ENCODE results near the gene OR2AT4.
"Not testable (repeated sequence)": the region's sequence is repeated elsewhere in the genome, so short reads cannot be mapped to it uniquely, and the experiment has no call there.

Gene OR2AT4

DNA sequence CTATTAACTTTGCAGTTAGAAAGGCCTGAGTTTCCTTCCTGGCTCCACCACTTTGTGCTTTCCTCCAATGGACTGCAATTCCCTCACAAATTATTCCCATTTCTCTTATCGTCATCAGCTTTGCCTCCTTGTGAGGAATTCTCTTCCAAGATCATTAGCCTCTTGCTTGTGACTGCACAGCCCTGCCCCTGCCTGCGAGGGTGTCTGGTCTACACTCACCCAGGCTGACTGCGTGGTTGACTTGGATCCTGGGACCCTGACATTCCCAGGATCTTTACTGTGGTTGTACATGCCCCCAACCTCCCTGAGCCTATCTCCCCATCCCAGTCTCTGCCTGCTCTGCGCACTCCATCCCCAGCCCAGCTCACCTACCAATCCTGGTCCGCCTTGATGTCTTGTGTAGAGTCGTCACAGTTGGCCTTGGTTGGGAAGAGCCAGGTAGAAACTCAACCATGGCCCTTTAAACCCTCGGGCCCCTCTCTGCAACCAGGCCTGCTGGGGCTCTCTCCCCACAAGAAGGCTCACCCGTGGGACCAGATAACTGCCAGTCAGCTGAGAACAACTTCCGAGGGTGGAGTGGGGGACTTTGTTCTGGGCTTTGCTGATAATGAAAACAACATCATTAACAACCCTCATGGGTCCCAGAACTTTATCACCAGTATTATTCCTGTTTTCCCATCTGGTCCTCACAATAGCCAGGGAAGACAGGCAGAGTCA is at the start of gene OR2AT4:
Gene OR2AT4 (minus strand): TSS at position 421 of the 717 bp plus-strand sequence.
- DNase-seq, result no peak

DNA sequence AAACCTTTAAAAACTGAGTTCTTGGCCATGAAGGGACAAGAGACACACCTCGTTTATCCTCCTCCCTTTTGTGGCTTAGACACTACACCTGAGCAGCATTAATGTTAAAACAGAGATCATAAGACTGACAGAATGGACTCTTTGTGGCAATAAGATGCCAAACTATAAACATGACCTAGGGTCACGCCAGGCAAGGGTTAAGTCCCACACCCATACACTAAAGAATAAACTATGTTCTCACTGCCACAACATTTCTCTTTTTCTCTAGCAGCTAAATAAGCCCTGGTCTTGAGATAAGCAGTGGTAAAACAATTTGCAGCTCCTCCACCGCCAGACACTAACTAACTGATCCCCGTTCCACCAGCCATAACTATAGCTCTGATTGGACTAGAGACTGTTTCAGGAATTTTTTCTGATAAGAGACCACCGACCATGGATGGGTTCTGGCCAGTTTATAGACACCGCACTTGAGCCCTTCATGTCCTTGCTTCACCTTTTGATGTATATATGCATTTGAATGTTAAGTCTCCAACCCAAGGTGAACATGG is 49.4 kb upstream of the OR2AT4 start:
- no peak for DNase-seq

DNA sequence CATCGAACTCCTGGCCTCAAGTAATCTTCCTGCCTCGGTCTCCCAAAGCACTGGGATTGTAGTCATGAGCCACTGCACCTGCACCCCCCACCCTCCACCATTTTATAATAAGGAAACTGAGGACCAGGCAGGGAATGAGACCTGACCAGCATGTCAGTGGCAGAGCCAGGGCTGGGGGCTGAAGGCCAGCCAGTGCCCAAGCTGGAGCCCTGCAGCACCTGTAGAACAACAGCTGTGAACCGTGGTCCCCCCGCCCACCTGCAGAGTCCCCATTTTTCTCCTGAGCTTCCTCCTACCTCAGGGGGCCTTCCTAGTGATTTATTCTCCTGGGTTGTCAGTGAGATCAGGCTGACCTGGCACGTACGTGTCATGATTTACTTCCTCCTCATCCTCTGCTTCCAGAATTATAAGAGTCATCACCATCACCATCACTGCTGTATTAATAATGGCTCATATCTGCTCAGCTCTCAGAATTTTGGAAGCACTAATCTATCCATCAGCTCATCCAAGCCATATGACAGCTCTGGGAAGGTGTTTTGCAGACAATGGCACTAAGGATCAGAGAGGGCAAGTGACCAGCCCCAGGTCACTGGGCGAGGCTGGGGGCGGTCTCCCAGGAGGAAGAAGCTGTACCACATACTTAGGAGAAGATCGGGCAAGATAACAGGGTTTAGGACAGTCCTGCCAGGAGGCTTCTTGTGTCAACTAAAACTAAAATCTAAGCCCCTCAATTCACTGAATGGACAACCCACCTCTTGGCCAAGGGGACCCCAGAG is 48.7 kb upstream of the OR2AT4 start:
- DNase-seq, result no peak

DNA sequence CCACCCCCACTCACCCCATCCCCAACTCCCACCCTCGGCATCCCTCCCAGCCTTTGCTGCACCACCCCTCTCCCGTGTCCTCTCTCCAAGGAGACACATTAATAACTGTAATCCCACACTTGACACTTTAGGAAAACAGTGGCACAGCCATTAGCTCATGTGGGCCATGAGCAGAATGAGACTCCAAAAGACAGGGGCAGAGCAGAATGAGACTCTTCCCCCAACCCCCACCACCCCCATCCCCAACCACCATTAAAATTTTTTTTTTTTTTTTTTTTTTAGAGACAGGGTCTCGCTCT is 48.0 kb upstream of the OR2AT4 start:
- DNase-seq, result no peak

DNA sequence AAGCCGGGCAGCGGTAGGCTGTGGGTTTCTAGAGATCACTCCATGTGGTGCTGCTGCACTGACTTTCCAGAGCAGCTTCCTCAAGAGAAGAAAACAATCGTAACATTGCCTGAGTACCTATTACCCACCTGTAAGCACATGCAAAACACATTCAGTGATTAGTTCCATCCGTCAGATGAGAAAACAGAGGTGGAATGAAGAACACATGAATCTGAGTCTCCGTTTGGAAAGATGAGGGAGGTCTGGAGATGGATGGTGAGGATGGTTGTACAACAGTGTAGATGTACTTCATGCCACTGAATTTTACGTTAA is 46.7 kb upstream of the OR2AT4 start:
- no peak for DNase-seq

DNA sequence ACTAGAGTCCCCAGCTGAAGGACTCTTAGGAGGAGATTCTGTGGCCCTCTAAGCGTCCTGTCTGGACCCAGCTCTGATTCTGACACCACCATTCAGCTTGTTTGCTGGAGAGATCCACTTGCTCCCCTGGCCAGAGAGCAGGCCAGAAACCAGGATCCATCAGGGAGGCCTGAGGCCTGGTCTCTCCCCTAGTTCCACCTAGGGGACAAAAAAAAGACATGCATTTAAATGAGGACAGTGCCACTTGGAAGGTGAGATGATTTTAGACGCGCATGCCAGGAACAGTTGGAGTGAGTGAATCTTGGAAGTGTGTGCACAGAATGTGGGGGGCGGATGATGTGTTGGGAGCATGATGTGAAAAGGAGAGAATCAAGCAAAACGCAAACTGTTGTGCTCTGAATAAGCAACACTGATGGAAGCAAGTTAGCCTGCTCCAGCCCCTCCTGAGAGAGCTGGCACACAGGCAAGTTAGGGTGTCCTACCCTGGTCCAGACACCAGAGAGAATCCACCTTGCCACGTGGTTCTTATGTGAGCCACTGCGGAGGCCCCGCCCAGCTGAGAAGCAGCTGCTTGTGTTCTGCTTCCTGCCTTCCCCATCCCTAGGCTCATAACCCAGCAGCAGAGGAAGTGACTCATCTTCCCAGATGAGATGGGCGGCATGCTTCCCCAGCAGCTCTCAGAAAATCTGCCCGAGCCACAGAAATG is 46.2 kb upstream of the OR2AT4 start:
- DNase-seq, result peak; percentile 100

DNA sequence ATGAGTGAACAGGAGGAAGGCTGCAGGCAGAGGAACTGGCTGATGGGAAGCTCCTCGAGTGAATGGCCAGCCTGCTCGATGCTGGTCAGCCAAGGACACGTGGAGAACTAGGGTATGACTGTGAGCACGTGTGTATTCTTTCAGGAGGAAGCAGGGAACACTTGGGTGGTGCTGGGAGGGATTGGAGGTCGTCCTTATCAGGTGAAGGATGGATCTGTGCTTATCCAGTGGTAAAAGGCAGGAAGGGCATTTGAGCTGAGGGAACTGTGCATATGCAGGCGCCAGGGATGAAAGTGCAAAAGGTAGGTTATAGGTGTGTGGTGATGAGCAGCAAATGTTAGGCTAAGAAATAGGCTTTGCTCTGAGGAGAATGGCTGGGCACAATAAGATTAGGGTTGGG is 44.5 kb upstream of the OR2AT4 start:
- no peak for DNase-seq

DNA sequence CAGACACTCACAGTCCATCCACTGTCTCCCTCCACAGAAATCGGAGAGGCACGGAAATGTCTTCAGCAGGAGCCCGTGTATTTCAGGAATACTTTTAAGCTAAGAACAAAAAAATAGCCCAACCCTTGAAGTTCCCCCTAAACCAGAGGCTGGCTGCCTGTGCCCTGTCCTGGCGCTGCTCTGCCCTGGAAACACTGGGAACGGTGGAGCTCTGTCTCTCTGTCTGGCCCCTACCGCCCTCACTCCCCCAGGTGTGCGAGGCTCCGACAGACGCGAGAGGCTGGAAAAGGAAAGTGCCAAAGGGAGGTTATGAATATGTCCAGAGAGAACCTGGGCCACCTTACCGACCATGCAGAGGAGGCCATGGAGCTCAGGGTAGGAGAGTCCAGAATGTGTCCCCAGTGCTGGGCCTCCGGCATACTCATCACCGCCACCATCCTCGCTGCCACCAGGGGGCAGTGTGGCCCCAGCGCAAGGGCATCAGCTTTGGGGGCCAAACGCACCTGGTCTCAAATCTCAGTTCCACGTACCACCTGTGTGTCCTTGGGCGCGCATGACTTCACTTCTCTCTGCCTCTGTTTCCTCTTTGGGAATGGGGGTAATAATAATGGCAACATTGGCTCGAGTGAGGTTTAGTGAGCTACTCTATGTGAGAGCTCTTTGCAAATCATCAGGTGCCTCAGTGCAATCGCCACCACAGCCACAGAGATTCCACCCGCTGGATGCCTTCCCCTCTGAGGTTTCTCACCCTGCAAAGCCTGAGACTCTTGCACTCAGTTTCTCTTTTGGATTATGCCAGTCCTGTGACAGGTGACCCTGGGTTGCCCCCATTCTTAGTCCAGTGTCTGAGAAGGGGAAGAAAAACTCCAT is 43.8 kb upstream of the OR2AT4 start:
- peak; percentile 88 for DNase-seq

DNA sequence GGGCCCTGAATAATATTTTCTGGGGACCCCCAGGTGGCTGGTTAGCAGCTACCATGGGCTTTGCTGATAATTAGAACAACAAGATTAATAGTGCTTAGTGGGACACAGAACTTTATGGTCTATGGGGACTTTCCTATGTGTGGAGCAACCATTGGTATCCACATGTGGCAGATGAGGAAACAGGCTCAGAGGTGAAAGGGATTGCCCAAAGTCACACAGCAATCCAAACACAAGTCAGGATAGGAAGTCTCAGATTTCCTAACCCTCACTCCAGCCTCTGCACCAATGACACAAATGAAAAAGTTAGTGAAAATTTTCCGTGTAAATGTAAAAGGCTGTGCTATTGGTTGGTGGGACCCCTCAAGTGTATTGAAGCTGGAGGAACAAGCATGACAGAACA is 39.0 kb upstream of the OR2AT4 start:
- no peak for DNase-seq

DNA sequence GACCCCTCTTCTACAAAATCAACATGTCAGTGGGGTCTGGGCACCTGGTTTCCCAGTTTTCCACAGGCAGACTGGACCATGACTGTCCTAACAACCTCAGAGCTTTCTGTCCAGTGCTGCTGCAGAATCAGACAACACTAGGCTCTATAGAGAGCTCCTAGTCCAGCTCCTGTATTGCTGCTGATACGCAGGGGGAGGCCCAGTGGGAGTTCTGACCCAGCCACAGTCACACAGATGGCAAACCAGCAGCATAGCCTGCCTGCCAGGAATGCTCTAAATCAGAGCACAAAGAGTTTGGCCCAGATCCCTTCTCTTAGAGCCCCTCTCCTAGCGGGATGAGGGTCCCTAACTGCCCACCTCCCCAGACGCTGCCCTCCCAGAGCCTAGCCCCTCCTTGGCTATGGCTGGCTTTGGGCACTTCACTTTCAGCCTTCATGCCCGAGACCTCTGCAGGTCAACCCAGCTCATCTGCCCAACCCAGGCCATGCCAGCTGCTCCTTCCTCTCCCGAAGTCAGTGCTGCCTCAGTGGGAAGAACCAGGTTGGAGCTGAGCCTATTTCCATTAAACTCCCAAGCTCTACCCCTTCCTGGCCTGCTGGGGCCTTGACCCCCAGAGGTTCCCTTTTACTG is 38.5 kb upstream of the OR2AT4 start:
- no peak for DNase-seq

DNA sequence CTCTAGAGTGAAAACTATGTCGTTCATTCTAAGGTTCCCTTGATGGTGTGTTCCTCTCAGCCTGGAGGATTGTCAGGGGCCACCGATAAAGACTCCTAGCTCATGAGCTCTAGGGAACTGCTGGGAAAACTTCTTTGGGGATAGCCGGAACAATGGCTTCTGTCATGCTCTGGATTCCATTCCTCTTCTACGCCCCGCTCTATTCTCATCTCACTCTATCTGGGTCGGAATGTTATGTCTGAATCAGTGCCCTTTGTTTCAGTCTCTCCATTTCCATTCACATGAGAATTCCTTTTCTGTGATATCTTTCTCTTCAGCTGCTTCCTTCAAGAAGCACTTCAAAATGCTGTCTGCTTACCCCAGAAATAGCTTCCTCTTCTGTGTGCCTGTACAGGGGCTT is 37.3 kb upstream of the OR2AT4 start:
- DNase-seq, result no peak

DNA sequence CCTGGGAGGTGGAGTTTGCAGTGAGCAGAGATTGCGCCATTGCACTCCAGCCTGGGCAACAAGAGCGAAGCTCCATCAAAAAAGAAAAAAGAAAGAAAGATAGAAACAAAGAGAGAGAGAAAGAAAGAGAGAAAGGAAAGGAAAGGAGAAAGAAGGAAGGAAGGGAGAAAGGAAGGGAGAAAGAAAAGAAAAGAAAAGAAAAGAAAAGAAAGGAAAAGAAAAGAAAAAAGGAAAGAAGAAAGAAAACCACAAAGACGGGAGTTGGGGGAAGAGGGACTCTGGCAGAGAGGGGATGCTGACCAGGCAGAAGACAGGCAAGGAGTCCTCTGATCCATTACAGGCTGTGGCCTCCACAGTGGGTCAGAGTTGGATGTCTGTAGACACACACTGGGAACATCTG is 35.4 kb upstream of the OR2AT4 start:
- DNase-seq, result no peak

DNA sequence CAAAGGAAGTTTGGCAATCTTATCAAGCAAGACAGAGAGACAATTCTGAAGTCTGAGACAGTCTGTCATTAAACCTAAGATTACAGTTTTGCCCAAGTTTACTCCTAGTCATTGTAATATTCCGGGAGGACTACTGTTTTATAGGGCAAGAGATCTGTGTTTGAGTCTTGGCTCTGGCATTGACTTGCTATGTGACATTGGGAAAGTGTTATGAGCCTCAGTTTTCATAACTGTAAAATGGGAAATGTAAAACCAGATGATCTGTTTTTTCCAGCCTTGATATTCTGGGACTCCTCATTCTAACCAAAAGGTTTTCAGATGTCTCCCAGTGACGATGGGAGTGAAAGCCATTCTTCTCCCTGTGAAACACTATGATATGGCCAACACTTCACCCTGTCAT is 29.9 kb upstream of the OR2AT4 start:
- DNase-seq, result no peak

DNA sequence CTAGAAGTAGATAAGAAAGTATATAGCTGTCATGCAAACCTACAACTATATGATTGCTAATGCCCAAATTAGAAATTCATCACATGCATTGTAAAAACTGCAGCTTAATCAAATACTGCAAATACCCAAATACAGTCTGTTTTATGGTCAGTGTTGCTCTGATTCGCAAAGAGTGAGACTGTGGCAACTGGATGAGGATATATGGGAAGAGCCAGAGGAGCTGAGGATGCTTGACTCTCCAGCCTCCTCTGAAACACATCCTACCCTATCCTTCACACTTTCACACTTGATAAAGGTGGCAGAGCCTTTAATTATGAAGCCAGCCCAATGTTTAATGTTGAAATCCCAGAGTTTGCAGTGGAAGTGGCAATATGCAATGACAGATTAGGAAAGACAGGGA is 21.9 kb upstream of the OR2AT4 start:
- no peak for DNase-seq

DNA sequence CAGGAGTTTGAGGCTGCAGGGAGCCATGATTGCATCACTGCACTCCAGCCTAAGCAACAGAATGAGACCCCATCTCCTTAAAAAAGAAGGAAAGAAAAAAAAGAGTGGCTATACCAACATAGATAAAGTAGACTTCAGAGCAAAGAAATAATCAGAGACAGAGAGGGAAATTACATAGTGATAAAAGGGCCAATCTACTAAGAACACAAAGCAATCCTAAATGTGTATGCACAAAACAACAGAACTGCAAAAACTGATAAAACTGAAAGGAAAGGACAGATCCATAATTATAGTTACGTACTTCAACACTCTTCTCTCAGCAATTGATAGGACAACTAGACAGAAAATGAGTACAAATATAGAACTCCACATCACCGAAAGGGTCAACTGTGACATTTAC is 17.8 kb upstream of the OR2AT4 start:
- no peak for DNase-seq

DNA sequence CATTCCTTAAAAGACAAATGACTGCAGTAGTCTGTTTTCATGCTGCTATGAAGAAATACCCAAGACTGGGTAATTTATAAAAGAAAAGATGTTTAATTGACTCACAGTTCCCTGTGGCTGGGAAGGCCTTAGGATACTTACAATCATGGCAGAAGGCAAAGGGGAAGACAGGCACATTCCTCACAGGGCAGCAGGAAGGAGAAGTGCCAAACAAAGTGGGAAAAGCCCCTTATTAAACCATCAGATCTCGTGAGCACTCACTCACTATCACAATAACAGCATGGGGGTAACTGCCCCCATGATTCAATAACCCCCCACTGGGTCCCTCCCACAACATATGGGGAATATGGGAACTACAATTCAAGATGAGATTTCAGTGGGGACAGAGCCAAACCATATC is 16.4 kb upstream of the OR2AT4 start:
- no peak for DNase-seq

DNA sequence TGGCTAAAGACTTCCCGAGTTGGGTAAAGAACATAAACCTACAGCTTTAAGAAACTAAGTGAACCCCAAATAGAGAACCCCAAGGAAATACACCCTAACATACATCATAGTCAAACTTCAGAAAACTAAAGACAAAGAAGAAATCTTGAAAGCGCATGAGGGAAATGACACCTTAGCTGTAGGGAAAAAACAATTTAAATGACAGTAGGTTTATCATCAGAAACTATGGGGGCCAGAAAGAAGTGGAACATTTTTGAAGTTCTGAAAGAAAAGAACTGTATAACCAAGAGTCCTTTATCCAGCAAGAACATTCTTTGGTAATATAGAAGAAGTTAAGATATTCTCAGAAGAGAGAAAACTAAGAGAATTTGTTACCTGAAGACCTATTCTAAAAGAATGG is 15.5 kb upstream of the OR2AT4 start:
- no peak for DNase-seq

DNA sequence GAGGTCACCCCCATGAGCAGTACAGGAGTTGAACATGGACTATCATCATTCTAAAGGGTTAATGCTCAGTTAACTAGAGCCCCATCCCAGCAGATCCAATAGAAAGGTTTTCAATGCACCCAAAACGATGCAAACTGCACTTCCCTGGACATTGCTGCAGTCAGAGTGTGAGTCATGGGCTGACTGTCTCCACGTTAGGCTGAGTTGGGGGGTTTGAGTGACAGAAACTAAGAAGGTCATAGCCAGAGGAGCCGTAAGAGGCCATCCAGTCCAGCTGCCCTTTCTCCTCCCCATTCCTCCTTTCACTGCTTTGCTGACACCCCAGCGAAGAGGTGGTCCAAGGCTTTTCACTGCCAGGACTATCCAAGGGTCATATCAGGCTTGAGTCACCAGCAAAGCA is 10.5 kb upstream of the OR2AT4 start:
- DNase-seq, result no peak

DNA sequence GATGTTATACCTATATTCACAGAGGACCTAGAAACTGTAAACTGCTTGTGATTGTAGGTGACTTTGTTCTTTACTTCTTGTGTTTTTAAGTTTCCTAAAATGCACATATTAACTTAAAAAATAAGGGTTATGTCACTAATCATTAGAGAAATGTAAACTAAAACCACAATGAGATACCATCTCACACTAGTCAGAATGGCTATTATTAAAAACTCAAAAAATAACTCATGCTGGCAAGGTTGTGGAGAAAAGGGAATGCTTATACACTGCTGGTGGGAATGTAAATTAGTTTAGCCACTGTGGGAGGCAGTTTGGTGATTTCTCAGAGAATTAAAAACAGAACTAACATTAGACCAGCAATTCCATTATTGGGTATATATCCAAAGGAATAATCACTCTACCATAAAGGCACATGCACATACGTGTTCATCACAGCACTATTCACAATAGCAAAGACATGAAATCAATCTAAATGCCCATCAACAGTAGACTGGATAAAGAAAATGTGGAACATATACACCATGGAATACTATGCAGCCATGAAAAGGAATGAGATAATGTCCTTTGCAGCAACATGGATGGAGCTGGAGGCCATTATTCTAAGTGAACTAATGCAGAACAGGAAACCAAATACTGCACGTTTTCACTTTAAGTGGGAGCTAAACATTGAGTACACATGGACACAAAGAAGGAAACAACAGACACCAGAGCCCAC is 9.4 kb upstream of the OR2AT4 start:
- not testable (repeated sequence) for DNase-seq

DNA sequence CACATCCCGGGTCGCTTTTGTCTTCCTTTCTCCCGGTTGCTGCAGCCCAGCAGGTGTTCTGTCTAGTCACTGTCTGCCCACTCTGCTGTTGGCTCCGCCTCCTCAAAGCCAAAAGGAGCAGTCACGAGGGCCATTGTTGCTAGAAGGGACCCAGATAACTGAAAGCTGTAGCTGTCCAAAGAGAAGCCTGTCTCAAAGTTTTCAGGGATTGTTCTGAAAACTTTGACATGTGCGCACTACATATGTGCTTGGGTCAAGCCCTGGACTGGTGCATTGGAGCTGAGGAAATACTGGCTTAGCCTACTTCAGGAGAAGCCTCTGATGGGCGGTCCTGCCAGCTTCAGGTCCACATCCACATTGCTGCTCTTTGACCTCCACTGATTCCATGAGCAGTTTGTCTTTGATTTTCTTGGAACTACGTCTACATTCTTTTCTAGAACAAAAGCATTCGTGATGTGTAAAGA is 8.8 kb upstream of the OR2AT4 start:
- peak; percentile 78 for DNase-seq

DNA sequence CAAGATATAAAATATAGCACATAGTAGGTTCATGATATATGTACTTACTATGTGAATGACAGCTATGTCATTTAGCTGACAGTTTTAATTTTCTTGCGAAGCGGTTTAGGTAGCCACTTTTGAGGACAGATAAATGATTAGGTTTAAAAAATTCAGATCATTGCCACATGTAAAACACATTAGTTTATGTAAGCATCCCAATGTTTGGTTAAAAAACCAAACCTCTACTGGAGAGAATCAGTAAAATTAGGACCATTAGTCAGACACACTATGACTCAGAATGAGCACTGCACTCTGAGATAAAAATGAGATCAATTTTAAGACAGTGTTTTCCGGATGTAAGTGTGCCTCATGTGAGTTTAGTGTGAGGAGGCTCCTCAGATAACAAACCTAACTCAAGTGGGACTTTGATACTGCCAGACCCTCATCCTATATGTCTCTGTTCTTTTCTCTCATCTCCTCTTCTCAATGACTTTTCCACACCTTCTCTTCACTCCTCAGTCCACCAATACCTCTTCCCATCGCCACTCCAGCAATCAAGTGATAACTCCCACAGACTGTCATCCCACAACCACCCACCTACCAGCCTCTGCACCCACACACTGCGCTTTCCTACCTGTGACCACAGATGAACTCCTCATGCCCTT is 6.8 kb upstream of the OR2AT4 start:
- no peak for DNase-seq

Data from DMS53 (cell line).